HFF-Myc (cell line): ENCODE measurements around the gene PCNA.
"Not testable (repeated sequence)": the region's sequence is repeated elsewhere in the genome, so short reads cannot be mapped to it uniquely, and the experiment has no call there.

Source experiments
- DNase-seq: peaks from one replicate; pipeline ENCODE4 v3.0.0-alpha.2; 2011; ENCODE audit warnings: low read depth; ENCODE audit errors: extremely low read depth
- H3K4me3 ChIP-seq: replicated peaks from 2 replicates; pipeline ENCODE4 v1.5.1; 2011; ENCODE audit warnings: low read depth, mild to moderate bottlenecking, control low read depth, low read length
- TF ChIP-seq, protein P1 (sequence below): IDR thresholded peaks from 2 replicates; pipeline ENCODE4 v1.5.1; 2012; ENCODE audit warnings: mild to moderate bottlenecking, low read depth, low read length, control low read depth; ENCODE audit errors: missing control alignments

The PCNA gene

DNA sequence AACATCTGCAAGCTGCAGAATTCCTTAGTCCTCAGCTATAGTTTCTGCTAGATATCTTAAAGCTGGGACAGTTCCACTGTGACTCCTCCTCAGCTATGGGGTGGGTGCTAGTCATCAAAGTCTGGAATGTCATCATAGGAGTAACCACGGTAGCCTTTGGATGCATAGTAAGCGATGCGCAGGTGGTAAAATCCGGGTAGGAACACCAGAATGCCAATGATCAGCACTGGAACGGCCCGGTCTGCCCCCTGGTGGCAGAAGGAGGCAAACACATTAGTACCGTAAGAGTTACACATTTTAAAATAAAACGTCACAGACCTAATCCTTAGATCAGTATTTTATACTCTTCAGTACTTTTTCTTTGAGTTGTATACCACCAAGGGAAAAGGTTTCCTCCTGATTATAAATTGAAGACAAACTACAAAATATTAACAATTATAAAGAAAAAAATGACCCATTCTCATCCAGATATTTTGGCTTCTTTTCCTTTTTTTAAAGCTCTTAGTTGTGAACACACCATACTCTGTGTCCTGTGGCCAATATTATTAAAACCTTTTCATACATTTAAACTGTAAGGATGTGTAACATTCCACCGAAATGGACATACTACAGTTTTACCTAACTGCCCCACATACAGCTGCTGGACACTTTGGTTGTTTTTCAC lies 18.9 kb downstream of the PCNA start:
- DNase-seq, result peak; percentile 44
- H3K4me3 ChIP-seq, result no peak overlapping the region
- TF ChIP-seq, protein P1, sequence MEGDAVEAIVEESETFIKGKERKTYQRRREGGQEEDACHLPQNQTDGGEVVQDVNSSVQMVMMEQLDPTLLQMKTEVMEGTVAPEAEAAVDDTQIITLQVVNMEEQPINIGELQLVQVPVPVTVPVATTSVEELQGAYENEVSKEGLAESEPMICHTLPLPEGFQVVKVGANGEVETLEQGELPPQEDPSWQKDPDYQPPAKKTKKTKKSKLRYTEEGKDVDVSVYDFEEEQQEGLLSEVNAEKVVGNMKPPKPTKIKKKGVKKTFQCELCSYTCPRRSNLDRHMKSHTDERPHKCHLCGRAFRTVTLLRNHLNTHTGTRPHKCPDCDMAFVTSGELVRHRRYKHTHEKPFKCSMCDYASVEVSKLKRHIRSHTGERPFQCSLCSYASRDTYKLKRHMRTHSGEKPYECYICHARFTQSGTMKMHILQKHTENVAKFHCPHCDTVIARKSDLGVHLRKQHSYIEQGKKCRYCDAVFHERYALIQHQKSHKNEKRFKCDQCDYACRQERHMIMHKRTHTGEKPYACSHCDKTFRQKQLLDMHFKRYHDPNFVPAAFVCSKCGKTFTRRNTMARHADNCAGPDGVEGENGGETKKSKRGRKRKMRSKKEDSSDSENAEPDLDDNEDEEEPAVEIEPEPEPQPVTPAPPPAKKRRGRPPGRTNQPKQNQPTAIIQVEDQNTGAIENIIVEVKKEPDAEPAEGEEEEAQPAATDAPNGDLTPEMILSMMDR, result peak; percentile 77

DNA sequence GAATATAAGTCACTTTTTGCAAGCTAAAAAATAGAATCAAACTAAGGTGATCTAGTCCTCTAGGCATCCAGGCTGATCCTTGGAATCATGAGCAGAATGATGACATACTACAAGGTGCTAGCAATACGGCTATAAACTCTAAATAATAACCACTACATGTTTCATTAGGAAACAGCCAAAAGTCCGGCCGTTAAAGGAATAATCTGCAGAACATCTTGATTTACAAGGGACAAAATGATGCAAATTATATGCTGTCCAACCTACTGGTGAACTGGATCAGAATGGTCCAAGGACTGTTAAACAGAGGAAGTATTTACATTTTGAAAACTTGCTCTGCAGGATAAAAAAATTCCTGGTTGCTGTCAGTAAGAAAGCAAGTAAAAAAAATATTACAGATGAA lies 19.8 kb downstream of the PCNA start:
- DNase-seq, H3K4me3 ChIP-seq: not testable (repeated sequence)

DNA sequence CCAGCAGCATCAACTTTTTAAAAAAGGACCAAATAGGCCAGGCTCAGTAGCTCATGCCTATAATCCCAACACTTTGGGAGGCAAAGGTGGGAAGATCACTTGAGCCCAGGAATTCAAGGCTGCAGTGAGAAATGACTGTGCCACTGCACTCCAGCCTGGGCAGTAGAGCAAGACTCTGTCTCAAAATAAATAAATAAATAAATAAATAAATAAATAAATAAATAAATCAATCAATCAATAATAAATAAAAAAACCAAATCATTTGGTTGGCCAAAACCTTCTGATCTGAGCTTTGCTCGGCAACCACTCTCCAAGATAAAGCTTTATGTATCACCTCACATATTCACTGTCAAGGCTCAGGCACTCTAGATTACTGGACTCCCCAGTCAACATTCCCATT lies 20.7 kb downstream of the PCNA start:
- not testable (repeated sequence) for DNase-seq, H3K4me3 ChIP-seq

DNA sequence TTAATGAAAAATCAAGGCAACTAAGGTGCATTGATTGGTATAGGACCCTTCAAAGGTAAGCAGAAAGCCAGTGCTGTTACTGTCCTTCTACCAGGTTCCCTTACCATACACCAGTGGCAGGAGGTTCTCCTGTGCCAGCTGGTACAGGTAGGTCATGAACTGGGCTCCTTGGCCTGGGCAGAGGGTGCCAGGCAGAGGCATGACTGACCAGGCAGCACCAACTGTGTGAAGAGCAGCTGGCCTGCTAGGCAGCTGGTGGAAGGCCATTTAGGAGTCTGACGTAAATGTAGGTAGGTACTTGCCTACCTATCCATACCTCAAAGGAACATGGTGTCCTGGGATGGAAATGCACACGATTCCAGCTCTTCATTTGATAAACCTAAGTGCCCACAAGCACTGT lies 23.3 kb downstream of the PCNA start:
- TF ChIP-seq, protein P1, result no peak
- no peak overlapping the region for H3K4me3 ChIP-seq
- DNase-seq, result no peak

DNA sequence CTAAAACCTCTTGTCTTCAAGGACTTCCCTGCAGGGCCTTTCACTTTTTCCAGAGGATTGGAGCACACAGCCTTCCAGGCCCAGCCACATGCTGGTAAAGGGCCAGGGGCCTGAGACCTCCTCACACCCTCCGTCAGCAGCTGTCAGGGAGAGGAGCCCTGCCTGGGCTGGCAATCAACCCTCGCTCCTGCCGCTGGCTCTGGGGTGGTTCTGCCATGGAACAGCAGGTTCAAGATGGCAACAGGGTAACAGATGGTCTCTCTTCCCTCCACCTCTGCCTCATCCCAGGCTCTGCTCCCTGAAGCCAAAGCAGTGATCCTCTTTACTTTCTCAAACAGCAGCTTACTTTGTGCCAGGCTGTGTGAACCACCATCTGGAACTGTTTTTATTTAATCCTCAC lies 23.8 kb downstream of the PCNA start:
- no peak overlapping the region for H3K4me3 ChIP-seq
- DNase-seq, result no peak
- TF ChIP-seq, protein P1, result no peak

DNA sequence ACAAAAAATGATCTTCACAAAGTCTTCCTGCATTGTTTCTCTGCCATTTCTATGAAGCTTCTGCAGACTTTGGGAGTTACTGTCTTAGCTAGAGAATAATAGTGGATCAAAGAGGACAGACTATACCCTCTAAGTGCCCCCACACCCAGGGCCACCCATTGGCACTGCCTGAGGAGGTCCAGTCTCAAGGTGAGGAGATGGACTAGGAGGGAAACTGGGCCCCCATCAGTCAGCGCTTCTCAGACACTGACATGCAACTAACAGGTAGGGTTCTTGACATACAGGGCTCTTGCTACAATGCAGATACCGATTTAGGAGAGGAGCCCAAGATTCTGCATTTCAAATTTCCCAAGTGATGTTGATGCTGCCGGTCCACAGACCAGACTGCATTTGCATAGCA lies 24.3 kb downstream of the PCNA start:
- no peak for DNase-seq
- no peak overlapping the region for H3K4me3 ChIP-seq
- TF ChIP-seq, protein P1, result no peak

DNA sequence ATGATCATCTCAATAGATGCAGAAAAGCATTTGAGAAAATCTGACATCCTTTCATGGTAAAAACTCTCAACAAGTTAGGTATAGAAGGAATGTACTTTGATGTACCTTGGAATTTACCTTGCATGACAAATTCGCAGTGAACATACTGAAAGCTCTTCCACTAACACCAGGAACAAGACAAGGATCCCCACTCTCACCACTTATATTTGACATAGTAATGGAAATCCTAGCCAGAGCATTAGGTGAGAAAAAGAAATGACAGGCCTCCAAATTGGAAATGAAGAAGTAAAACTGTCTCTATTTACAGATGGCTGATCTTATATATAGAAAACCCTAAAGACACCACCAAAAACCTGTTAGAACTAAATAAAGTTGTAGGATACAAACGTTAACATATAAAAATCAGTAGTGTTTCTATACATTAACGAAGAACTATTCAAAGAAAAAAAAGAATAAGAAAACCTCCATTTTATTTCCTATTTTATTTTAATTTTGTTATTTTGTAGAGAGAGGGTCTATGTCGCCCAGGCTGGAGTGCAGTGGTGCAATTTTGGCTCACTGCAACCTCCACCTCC lies 26.9 kb downstream of the PCNA start:
- DNase-seq, result no peak
- TF ChIP-seq, protein P1, result no peak
- no peak overlapping the region for H3K4me3 ChIP-seq

DNA sequence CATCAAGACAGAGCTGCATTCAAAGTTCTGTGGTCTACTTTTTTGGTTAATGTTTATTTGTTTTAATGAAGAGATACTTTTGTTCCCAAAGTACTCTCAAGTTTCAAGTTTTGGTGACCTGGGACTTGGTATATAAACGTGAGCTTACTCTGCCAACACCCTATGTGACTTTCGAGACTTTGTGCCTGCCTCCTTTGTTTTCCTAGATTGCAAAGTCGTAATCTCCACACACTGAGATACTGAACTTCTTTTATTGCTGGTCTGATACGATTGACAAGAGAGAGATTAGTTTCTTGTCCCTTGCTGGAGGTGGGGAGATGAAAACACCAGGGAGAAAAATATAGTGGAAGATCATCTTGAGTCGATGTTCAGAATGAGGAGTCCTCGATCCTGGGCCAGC lies 27.9 kb downstream of the PCNA start:
- no peak overlapping the region for H3K4me3 ChIP-seq
- TF ChIP-seq, protein P1, result no peak
- DNase-seq, result no peak
